ENCODE data around the gene NFU1. TPM values are rescaled to one million over a fixed set of nuclear protein-coding genes. Genes with fewer than 3 reads are reported as not detected.
A peak's percentile ranks its signal among the peaks of the same experiment; 100 is the strongest.
"Not testable (repeated sequence)": the region's sequence is repeated elsewhere in the genome, so short reads cannot be mapped to it uniquely, and the experiment has no call there.

NFU1 gene
- total RNA-seq, 1 donor from 2014 or later: 39.4 TPM

DNA sequence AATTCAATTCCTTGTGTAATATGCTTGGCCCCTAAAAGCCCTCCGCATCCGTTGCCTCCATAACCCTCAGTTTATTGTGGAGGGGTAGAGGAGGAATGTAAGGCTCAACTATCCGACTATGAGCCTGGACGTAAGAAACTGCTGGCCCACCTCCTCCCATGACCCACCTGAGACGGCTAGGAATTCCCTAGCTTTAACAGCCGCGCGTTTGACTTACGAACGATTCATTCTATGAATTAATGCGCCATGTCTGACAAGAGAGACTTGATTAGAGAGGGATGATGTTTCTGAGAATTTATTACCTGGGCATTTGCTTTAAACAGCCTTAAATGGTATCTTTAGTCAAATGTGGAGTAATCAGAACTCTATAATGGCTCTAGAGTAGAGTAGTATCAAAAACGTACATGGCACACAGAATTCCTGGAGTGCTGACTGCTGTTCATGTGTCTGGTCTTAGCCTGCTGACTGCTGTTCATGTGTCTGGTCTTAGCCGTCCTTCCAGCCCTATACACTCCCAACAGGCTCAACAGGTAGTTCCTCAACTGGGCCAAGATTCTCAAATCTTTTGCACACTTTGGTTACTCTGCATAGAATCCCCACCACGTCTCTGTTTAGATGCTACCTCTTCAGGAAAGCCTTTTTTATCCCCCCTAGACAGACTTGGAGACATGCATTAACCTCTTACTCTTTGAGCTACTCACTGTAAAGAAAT is 49.3 kb downstream of the NFU1 start:
- no peak for DNase-seq (ENCODE audit: low spot score)

DNA sequence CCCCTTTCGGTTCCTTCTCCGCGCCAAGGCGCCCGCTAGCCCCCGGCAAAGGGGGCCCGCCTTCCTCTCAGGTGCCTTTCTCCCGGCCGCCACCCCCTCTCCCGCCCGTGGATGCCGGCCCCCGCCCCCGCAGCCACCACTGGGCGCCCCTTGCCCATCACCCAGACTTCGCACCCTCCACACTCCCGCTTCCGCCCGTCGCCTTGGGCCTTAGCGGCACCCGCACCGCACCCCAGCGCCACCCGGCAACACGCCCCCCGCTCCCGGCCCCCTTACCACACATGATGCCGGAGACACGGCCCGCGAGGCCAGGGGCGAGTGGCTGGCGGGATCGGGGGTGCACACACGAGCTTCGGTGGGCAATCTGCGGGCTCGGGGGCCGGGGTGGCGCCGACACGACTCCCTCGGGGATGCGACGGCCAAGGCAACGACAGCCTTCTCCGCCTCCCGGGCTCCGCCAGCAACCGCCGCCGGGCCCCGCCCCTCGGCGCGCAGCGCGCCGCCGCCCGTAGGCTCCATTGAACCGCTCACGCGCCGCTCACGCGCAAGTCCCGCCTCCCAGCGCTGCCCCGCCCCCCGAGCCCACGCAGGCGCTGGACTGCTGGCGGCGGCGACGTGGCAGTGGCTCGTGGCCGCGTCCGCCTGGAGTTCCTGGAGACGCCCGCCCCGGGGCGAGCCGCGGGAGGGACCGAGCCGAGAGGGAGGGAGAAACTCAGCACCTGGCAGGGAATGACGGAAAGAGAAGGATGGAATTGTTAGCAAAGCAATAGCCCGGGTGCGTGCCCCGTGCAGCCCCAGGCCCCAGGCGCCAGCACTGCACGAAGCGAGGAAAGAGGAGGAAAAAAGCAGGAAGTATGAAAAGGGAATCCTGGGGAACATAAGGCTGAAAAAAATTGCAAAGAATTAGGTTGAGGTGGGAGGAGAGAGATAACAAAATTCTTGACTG is 50.2 kb downstream of the NFU1 start, which contains the start of gene GFPT1:
TSS of gene GFPT1 (minus strand) at position 439 of the 946 bp plus-strand sequence. CDS start at position 283, 156 bp downstream.
- DNase-seq (ENCODE audit: low spot score): peak; percentile 95

DNA sequence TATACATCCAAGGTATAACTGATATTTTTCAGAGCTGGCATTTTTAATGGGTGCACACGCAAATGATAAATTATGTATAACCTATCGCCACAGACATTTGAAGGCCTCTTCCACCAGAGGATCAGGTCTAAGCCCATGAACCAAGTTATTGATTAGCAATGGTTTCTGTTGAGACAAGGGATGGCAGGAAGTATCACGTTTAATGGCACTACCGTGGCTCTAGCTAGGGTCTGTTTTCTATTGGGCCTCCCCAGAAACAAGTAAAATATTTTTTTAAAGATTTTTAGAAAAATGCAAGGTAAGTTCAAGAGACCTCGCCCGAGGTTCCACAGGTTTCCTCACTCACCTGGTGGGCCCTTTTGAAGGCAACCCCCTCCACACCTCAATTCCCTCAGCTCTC is 50.9 kb downstream of the NFU1 start:
- DNase-seq (ENCODE audit: low spot score): no peak

DNA sequence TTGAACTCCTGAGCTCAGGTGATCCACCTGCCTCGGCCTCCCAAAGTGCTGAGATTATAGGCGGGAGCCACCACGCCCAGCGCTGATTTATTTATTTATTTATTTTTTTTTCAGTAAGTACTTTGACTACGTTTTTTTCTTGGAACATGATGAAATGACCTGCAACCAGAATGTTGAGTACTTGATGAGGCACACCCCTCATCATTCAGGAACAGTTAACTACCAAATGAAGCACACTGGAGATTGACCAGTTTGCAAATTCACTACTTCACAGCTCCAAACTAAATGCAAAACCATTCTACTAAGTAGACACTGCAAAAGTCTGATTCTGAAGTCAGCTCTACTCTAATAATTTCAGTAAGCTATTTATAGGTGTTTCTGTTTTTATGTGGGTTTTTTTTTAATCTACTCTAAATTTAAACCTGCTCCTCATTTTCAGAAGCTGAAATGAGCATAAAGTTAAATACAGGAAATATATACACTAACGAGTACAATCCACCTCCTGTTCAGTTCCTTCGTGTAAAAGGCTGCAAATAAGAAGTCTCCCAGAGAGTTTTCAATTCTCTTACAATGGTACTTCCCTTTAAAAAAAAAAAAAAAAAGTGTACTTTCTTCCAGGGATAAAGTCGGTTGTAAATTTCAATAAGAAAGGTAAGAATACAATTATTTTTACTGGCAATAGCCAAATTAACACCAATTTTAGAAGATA is 51.6 kb downstream of the NFU1 start:
- no peak for DNase-seq (ENCODE audit: low spot score)

DNA sequence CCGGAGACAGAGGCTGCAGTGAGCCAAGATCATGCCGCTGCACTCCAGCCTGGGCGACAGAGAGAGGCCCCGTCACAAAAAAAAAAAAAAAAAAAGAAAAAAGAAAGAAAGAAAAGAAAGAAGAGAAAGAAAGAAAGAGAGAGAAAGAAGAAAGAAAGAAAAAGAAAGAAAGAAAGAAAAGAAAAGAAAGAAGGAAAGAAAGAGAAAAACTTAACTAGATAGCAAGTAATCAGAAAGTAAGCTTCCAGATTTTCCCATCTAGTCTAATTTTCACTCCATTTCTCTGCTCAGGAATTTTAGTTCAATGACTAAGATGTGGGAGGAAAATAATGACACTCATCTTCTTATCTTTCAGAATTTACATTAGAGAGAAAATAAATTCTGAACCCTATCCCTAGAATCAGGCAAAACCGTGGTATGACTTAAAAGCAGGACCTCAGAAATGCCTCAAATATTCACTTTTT is 52.6 kb downstream of the NFU1 start:
- DNase-seq (ENCODE audit: low spot score): no peak

DNA sequence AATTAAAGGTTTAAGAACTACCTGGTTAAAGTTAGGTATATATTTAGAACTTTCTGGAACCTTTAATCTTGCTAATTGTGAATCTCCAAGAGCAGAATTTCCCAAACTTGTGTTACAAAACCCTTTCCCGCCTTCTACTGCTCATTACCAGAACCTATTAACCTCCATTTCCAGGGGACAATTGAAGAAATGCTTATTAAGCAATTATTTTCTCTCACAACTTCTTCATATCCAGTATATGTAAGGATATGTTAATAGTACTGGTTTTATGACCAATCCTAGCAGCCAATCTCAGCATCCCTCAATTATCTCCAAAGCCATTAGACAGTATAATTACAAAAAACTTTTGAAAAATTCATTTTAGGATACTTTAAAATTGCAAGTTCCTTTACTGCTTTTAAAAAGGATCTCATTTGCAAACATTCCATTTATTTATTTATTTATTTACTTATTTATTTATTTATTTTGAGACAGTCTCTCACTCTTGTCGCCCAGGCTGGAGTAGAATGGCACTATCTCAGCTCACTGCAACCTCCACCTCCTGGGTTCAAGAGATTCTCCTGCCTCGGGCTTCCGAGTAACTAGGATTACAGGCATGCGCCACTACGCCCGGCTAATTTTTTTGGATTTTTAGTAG is 53.9 kb downstream of the NFU1 start:
- DNase-seq (ENCODE audit: low spot score): no peak

DNA sequence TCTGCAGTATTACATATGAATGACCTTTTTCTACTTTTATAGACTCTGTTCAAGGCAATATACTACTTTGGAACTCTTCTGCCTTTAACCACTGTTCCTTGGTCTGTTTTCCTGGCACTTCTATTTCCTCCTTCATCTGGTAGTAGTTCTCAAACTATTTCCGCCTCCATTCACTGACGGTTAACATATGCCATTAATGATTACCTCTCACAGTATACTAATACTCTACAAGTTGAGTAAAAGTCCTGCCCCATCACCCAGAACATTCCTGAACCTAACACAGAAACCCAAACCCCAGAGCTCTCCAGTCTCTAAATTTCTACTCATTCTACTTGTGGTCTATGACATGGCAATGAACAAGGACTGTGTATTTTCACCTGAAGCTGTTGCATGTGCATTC is 54.7 kb downstream of the NFU1 start:
- no peak for DNase-seq (ENCODE audit: low spot score)

DNA sequence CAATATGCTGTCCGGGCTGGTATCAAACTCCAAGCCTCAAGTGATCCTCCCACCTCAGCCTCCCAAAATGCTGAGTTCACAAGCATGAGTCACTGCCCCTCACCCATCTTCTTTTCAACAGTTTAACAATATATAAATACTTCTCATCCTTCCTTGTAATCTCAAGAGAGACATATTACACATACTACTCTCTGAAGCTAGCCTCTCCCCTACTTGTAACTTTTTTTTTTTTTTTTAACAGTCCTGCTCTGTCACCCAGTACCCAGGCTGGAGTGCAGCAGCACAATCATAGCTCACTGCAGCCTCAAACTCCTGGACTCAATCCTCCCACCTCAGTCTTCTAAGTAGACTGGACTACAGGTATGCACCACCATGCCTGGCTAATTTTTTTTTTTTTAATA is 55.9 kb downstream of the NFU1 start:
- no peak for DNase-seq (ENCODE audit: low spot score)

DNA sequence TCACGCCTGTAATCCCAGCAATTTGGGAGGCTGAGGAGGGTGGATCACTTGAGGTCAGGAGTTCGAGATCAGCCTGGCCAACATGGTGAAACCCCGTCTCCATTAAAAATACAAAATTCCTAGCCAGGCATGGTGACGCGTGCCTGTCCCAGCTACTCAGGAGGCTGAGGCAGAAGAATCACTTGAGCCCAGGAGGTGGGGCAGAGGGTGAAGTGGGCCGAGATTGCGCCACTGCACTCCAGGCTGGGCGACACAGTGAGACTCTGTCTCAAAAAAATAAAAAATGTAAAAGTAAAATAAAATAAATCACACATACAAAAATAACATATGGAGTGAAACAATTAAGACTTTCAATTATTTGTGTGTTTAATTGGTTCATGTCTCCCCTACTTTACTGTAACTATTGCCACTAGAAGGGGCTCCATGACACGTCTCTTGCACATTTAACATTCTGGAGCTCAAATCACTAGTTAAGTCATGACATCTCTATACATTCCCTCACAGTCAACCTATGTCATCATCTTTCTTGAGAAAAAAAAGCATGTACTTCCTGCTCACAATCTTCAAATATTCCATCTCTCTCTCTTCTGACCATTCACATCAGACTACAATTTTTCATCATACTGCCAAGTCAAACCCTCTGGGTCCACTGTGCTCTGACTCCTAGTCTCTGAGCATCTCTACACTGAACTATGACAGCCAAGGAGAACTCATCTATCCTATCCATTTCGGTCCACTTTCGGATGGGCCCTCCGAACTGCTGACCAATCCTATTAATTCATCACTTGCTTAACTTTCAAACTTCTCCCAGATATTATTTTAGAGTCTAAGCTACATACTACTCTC is 56.9 kb downstream of the NFU1 start:
- DNase-seq (ENCODE audit: low spot score): no peak

DNA sequence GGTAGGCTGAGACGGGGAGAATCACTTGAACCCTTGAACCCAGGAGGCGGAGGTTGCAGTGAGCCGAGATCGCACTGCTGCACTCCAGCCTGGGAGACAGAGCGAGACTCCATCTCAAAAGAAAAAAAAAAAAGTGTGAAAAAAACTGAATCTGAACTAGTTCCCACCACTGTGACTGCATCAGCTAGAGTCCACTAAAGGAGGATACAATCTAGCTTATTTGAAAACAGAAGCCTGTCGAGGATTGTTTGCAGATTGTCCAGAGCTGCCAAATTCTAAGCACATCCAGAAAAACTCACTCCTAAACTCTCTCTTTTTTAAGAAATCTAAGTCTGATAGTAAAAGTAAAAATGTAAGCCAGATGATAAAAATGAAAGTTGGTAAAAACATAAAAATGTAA is 60.8 kb downstream of the NFU1 start:
- no peak for DNase-seq (ENCODE audit: low spot score)

DNA sequence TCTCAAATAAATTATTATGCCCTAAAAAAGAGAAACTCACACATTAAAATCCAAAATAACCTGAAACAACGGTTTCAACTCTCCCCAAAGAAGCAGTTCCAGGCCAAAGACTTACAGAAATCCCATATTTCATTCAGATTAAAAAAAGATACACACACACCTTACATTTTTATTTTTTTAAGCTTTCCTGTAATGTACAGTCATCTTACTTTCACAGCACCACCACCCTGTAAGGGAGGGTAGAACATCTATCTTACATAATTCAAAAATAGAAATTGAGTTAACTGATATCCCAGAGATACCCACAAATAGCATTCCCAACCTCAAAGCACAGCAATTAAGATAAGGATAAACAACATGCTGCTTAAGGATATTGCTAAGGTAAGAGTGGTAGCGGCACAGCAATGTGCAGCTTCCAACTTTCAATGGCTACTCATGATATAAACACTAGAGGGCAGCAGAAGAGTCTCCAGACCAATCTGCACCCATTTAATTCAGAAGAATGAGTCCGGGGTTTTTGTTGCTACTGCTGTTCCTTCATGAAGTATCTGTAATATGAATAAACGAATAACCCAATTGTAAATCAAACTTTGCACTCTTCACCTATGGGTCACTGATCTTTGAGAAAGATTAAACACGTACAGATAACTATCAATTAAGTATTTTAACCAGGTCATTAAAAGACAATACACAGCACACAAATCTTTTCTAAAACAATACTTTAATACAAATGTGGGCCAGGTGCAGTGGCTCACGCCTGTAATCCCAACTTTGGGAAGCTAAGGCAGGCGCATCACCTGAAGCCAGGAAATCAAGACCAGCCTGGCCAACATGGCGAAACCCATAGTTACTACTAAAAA is 61.5 kb downstream of the NFU1 start:
- no peak for DNase-seq (ENCODE audit: low spot score)

DNA sequence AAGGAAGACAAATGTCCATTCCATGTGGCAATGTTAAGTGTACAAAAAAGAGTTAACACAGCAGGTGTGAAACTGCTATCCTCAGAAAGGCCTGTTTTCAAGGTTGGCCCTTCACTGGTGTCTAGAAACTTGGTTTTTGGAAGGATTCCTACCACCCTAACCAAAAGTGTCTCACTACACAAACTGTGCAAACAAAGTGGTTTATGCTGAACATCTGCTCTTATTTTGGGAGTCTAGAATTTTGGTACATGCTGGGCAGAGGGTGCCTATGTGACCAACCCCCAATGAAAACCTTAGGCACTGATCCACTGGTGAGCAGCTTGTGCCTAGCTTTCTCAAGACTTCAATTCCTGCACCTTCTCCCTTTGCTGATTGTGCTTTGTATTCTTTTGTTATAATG is 64.5 kb downstream of the NFU1 start:
- no peak for DNase-seq (ENCODE audit: low spot score)

DNA sequence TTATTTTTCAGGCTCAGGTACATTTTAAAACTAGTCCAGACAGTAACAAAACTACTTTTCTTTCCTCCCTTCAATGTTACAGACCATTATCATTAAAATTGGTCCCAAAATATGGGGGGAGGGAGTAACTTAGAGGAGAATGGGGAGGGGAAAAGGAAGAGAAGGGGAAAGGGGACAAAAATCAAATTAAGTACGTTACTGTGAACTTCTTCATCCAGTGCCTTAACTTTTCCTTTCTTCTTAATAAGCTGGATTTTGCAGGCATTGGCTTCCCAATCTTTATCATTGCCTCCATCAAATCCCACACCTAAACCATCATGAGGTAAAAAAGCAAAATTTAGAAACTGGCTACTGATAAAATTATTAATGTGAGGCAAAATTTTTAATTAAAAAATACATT is 67.4 kb downstream of the NFU1 start:
- DNase-seq (ENCODE audit: low spot score): no peak

DNA sequence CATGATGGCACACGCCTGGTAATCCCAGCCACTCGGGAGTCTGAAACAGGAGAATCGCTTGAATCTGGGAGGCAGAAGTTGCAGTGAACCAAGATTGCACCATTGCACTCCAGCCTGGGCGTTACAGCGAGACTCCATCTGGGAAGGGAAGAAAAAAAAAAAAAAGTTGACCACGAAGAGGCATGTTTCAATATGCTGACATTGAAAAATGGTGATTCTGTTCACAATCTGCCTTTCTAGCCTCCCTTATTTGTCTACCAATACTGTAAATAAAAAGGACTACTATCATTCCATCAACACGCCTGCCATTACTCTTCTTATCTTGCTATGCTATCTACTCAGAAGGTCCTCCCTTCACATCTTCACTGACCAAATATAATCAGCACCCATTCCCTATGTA is 68.6 kb downstream of the NFU1 start:
- no peak for DNase-seq (ENCODE audit: low spot score)

DNA sequence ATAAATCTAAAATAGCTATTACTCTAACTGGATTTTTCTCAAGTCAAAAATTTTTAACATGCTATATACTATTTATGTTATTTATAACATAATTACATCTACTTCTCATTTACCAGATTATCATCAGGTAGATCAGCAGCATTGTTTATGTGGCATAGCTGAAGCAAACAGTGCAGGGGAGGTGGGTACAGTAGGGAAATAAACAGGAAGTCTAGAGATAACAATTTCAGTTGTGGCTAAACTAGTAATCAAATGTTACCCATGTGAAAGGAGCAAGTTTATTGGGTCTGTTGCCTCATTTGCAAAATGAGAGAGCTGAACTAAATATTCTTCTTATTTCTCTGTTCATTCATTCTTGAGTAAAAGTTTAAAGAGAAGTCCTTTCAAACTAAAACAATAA is 77.9 kb downstream of the NFU1 start:
- DNase-seq (ENCODE audit: low spot score): no peak

DNA sequence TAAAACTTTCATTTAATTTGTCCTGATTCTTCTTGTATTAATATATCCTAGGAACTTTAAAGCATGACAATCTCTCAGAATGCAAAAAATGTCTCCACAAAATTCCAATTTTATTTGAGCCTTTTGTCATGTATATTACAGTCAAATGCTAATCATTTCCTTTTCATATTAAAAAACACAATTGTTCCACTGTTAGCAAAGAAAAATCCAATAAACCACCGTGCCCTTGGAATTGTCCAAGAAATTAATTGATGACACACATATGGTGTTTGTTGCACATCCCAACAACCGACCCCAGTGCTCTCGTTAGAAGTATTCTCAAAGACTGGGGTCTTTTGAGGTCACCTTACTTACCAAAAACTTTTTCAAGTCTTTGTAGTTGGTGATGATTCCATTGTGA is 78.3 kb downstream of the NFU1 start:
- DNase-seq (ENCODE audit: low spot score): no peak

DNA sequence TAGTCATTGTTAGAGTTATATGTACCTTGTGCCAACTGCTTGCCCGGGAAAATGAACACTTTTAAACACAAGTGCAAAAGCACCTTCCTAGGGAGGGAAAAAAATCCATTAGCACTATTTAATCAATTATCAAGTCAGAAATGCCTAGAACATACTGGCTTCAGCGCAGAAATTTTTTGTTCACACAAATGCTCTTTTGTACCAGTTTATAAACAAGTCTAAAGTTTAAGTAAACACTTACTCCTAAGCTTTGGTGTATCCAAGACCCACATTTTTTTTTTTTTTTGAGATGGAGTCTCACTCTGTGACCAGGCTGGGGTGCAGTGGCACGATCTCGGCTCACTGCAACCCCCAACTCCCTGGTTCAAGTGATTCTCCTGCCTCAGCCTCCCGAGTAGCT is 80.8 kb downstream of the NFU1 start:
- DNase-seq (ENCODE audit: low spot score): no peak

DNA sequence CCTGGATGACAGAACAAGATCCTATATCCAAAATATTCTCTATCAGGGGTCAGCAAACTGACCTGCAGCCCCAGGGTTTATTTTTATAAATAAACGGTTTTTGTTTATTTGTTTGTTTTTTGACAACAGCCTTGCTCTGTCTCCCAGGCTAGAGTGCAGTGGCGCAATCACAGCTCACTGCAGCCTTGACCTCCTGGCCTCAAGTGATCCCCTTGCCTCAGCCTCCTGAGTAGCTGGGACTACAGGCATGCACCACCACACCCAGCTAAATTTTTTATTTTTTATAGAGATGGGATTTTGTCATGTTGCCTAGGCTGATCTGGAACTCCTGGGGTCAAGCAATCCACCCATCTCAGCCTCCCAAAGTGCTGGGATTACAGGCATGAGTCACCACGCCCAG is 82.3 kb downstream of the NFU1 start:
- not testable (repeated sequence) for DNase-seq (ENCODE audit: low spot score)

DNA sequence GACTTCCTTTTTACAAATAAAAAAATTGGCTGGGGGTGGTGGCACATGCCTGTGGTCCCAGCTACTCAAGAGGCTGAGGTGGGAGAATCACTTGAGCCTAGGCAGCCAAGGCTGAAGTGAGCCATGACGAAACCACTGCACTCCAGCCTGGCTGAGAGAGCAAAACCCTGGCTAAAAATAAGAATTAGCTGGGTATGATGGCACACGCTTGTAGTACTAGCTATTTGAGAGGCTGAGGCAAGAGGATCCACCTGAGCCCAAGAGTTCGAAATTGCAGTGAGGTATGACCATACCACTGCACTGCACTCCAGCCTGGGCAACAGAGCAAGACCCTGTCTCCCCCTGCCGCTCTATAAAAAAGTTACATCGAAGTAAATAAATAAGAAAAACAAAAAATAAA is 83.9 kb downstream of the NFU1 start:
- DNase-seq (ENCODE audit: low spot score): no peak

DNA sequence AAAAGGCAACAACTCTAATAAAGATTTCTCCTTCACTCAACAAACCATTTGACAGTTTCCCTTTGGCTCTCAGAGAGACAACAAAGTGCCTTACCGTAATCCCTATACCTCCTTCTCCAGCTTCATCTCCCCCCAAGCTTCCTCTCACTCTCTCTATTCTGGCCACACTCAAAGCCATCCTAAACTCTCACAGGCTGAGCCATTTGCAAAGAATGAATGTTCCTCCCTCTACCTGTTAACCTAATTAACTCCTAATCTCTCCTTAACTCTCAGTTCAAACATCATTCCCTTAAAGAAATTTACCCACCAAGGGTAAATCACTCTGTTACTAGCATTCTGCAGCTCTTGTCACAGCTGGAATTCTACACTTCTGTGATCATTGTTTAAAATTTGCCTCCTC is 88.5 kb downstream of the NFU1 start:
- no peak for DNase-seq (ENCODE audit: low spot score)

Data from ureter (tissue), 1 donor.